Body of pancreas (tissue), 4 donors: ENCODE data around the gene MUL1. TPM values are rescaled to one million over a fixed set of nuclear protein-coding genes. Genes with fewer than 3 reads are reported as not detected.

Experiments
- ATAC-seq: fragments of 150-250 bp; one replicate; pipeline ENCODE4 v1.9.1; 2016
- DNase-seq, 4 donors: peaks; one replicate each; pipeline ENCODE4 v3.0.0-alpha.2; 2019
- H3K27ac ChIP-seq, 4 donors: fragments of 200-600 bp; sonication (generic); 1 replicate in 3 of 4; 2 replicates in 1 of 4; pipeline versions ENCODE4 v1.5.1 to v1.6.1; 2016 to 2019; ENCODE audit warnings: mild to moderate bottlenecking in 1 of 4, mixed read lengths in 1 of 4, moderate library complexity in 1 of 4
- H3K27me3 ChIP-seq, 2 donors: fragments of 200-600 bp; sonication (generic); one replicate each; pipeline ENCODE4 v1.6.0; 2016; ENCODE audit warnings: mild to moderate bottlenecking in 1 of 2
- H3K36me3 ChIP-seq, 2 donors: fragments of 200-600 bp; sonication (generic); replicated peaks in 1 of 2; 2 replicates each; pipeline ENCODE4 v1.5.1; 2016; ENCODE audit warnings: low read depth in 2 of 2; ENCODE audit not compliant: insufficient read depth in 1 of 2
- H3K4me1 ChIP-seq: fragments of 200-600 bp; sonication (generic); one replicate; pipeline ENCODE4 v1.6.0; 2016
- H3K4me3 ChIP-seq, 2 donors: fragments of 200-600 bp; sonication (generic); 1 replicate in 1 of 2; 2 replicates in 1 of 2; pipeline ENCODE4 v1.5.1; 2016 to 2019
- H3K9me3 ChIP-seq, 3 donors: fragments of 200-600 bp; sonication (generic); 1 replicate in 2 of 3; 2 replicates in 1 of 3; pipeline ENCODE4 v1.5.1; 2016
- CTCF ChIP-seq, 7 experiments: fragments of 450-650 bp in 4 of 7; fragments of 200-600 bp in 3 of 7; sonication (generic) in 3 of 7; IDR thresholded peaks; one replicate each; pipeline ENCODE4 v1.5.1; 2016 to 2019; ENCODE audit warnings: antibody characterized with exemption in 7 of 7
- POLR2A ChIP-seq, 3 donors: fragments of 450-650 bp; IDR thresholded peaks; one replicate each; pipeline ENCODE4 v1.6.1; 2016; ENCODE audit warnings: antibody characterized with exemption in 3 of 3, mild to moderate bottlenecking in 2 of 3
- WGBS, 2 donors: methylation state at CpG; one replicate each; pipeline ENCODE4 v1.1.5; 2017; 5-methylcytosine and 5-hydroxymethylcytosine counted together
- intact Hi-C: fragments of 100-400 bp; cut with DNase I; formaldehyde crosslinking; loops from one replicate; pipeline ENCODE4 v1.15.1; 2023
- total RNA-seq, 2 donors: library from RNA; depleted of rRNA; stranded (reverse); fragments of >200 nt; gene quantifications; one replicate each; pipeline ENCODE4 v1.1.0, GENCODE V29; 2016

The MUL1 gene
- total RNA-seq, 2 donors from 2014 or later, result 18.7 to 20.4 TPM

DNA sequence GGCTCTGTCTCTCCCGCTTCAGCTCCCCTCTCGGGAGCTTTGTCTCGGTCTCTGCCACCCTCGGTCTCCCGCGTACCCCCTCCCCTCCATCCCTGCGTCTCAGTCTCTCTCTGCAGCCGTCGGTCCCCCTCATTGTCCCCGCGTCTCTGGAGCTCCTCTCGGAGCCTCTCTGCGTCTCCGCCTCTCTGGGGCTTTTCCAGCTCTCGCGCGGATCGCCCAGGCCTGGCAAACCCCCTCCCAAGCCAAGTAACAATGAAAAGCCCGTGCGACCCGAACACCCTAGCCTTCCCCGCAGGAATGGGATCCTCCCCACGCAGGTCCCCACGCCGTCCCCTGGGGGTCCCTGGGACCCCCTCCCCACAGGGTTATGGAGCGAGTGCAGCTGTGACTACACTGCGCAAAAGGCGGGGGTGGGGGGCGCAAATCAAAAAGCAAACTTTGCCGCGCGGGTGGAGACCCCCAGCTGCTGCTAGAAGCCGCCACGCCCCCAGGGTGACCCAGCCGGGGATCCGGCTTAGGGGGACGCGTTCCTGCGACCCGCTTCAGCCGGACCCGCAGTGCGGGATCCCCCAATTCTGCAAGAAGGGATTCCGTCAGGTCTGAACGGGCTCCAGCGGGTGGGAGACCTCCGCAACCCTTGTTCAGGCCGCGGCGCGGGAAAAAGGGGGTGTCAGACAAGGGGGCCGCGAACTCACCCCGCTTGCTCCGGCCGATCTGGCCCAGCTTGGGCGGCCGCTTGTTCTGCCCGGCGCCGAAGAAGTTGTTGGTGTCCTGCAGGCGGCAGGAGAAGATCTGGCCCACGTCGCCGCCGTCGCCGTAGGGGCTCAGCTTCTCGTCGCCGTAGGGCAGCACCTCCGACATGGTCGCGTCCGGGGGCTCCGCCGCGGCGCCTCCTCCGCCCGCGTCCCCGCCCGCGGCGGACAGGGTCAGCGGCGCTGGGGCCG, 23.2 kb downstream of the MUL1 start:
- Histone ChIP-seq H3K36me3 (no peaks in the 10 kb centered on the region), H3K4me3 (no peak overlapping the region), H3K9me3 (no peaks in the 10 kb centered on the region), H3K27me3 (peaks cover 0 to 24% of the 10 kb centered on the region in 2 donors), H3K27ac (peak overlapping the region in 2 of 4 donors; percentile 2 to 59), H3K4me1 (peaks cover 55% of the 10 kb centered on the region)
- no peak for DNase-seq
- intact Hi-C loops, result no loop called here
- no peak for ATAC-seq
- 1 to 3% methylated on average over 24 to 59 of the region's 89 CpGs for WGBS, 2 donors
- TF ChIP-seq CTCF (IDR thresholded peaks at IDR 0.05), result no peak
- no peak for TF ChIP-seq POLR2A (IDR thresholded peaks at IDR 0.05)

DNA sequence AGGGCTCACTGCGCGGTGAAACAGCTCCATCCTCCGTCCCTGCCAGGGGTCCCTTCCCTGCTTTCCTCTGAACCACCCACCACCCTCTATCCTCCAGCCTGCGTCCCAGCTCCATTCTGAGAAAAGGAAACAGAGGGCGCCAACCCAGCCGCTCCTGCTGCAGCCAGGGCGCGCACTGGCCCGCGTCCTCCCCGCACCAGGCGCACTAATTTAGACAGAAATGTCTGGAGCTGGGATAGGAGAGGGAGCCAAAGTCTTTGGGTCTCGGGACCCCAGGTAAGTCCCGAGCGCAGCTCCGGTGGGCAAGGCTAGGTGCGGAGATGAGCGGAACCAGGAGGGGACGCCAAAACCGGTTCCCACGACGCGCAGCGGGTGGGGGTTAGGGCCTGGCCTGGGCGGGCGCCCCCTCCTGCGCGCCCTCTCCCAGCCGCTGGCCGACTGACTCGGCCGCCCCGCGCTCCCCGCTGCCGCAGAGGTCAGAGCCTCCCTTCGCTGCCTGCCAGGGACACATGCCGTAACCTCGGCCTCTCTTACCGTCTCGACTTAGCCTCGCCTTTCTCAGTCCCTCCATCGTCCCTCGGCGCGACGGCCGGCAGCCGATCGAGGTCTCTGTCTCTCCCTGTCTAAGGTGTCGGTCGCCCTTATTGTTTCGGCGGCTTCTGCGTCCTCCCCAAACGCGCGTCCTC, 24.0 kb downstream of the MUL1 start:
- 2 to 6% methylated on average over 41 to 58 of the region's 58 CpGs for WGBS, 2 donors
- ATAC-seq (no peak), DNase-seq (peak in 2 of 4 donors; percentile 16 to 20)
- peaks cover 0 to 24% of the 10 kb centered on the region in 2 donors for H3K27me3 ChIP-seq
- intact Hi-C loops, result no loop called here
- H3K9me3 ChIP-seq, result no peaks in the 10 kb centered on the region
- H3K36me3 ChIP-seq, result no peaks in the 10 kb centered on the region
- no peak for TF ChIP-seq POLR2A (IDR thresholded peaks at IDR 0.05)
- no peak for TF ChIP-seq CTCF (IDR thresholded peaks at IDR 0.05)
- H3K4me1 ChIP-seq, result peaks cover 57% of the 10 kb centered on the region
- H3K27ac ChIP-seq, result peak overlapping the region in 1 of 4 donors; percentile 2
- H3K4me3 ChIP-seq, result no peak overlapping the region

- ATAC-seq (no peak), DNase-seq (no peak)
- intact Hi-C loops, result no loop called here
- no peaks in the 10 kb centered on the region for H3K36me3 ChIP-seq
- H3K27me3 ChIP-seq, result peaks cover 0 to 24% of the 10 kb centered on the region in 2 donors
- H3K27ac ChIP-seq, result no peak overlapping the region
- 26 to 29% methylated on average over 16 of the region's 16 CpGs for WGBS, 2 donors
- H3K9me3 ChIP-seq, result no peaks in the 10 kb centered on the region
- H3K4me1 ChIP-seq, result peaks cover 57% of the 10 kb centered on the region
- TF ChIP-seq CTCF (IDR thresholded peaks at IDR 0.05) (no peak), POLR2A (IDR thresholded peaks at IDR 0.05) (no peak)
- no peak overlapping the region for H3K4me3 ChIP-seq
Measured at GRCh38 chr1:20483098-20483832, 24.7 kb downstream of the MUL1 start.

DNA sequence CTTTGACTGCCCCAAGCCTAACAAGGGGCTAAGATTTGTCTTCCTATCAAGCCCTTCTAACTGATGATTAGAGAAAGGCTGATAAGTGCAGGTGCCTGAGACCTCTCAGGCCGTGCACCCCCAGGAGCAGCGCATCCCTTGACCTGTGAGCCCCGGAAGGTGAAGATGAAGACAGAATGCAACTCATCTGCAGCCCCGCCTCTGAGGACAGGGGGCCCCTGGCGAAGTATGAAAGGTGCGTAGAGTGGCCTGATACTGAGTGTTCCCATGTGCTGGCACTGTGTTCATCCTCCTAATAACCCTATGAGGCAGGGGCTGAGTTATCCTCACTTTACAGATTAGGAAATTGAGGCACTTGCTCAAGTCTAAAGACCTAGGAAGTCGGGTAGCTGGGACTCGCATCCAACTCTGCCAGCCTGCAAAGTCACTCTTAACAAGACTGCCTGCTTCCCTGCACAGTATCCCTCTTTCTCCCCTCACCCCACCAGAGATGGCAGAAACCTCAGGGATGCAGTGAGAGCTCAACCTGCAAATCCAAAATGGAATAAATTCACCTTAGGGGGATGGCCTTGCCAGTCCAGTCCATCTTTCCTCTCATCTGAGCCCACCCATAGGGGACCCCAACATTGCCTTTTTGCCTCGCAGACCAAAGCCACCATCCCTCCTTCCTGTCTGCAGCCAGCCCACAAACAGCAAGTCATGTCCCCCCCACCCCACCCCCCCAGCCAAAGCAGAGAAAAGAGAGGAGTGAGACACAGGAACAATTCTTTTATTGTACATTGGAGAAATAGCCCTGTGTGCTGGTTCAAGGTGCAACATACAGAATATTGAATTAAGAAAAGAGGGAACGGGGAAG, 26.1 kb downstream of the MUL1 start:
- H3K4me3 ChIP-seq, result no peak overlapping the region
- ATAC-seq, result no peak
- 39 to 45% methylated on average over 10 of the region's 10 CpGs for WGBS, 2 donors
- TF ChIP-seq CTCF (IDR thresholded peaks at IDR 0.05) (no peak), POLR2A (IDR thresholded peaks at IDR 0.05) (no peak)
- peaks cover 0 to 18% of the 10 kb centered on the region in 2 donors for H3K27me3 ChIP-seq
- no peak overlapping the region for H3K27ac ChIP-seq
- intact Hi-C loops, result no loop called here
- no peak for DNase-seq
- peaks cover 55% of the 10 kb centered on the region for H3K4me1 ChIP-seq
- H3K9me3 ChIP-seq, result no peaks in the 10 kb centered on the region
- no peaks in the 10 kb centered on the region for H3K36me3 ChIP-seq
